ENCODE measurements around the gene MAP2K6. TPM values are rescaled to one million over a fixed set of nuclear protein-coding genes. Genes with fewer than 3 reads are reported as not detected.
A peak's percentile ranks its signal among the peaks of the same experiment; 100 is the strongest.

Gene MAP2K6
- total RNA-seq, 1 donor from 2014 or later: 4.7 TPM

DNA sequence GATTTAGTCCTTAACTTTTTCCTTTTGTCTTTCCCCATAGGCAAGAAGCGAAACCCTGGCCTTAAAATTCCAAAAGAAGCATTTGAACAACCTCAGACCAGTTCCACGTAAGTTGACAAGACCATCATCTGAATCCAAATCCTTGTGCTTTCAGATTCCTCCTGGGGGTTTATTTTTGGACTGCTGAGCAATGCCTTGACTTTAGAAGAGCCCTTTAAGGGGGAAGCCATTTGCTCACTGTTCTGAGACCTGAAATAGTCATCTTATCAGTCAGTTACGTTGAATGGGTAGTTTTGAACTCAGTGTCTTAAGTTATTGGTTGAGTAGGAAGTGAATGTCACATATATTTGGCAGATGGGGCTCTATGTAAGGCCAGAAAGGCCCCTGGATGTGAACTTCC is 91.2 kb downstream of the MAP2K6 start:
- Histone ChIP-seq H3K9me3 (no peaks in the 10 kb centered on the region), H3K36me3 (no peaks in the 10 kb centered on the region), H3K27ac (no peak overlapping the region), H3K27me3 (no peaks in the 10 kb centered on the region), H3K4me1 (peaks cover 6% of the 10 kb centered on the region), H3K4me3 (no peak overlapping the region)
- no peak for ATAC-seq
- intact Hi-C loops (cut with DNase I): no loop called here
- no peak for DNase-seq
- TF ChIP-seq, protein P1, sequence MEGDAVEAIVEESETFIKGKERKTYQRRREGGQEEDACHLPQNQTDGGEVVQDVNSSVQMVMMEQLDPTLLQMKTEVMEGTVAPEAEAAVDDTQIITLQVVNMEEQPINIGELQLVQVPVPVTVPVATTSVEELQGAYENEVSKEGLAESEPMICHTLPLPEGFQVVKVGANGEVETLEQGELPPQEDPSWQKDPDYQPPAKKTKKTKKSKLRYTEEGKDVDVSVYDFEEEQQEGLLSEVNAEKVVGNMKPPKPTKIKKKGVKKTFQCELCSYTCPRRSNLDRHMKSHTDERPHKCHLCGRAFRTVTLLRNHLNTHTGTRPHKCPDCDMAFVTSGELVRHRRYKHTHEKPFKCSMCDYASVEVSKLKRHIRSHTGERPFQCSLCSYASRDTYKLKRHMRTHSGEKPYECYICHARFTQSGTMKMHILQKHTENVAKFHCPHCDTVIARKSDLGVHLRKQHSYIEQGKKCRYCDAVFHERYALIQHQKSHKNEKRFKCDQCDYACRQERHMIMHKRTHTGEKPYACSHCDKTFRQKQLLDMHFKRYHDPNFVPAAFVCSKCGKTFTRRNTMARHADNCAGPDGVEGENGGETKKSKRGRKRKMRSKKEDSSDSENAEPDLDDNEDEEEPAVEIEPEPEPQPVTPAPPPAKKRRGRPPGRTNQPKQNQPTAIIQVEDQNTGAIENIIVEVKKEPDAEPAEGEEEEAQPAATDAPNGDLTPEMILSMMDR (IDR thresholded peaks at IDR 0.05): no peak

GRCh38 chr17:69506489-69506888 is 92.0 kb downstream of the MAP2K6 start:
- H3K9me3 ChIP-seq: no peaks in the 10 kb centered on the region
- no peaks in the 10 kb centered on the region for H3K4me1 ChIP-seq
- TF ChIP-seq, protein P1 (IDR thresholded peaks at IDR 0.05): peak; percentile 25
- intact Hi-C loops (cut with DNase I): no loop called here
- H3K4me3 ChIP-seq: no peak overlapping the region
- DNase-seq: no peak
- no peak for ATAC-seq
- H3K27ac ChIP-seq: no peak overlapping the region
- no peaks in the 10 kb centered on the region for H3K27me3 ChIP-seq
- H3K36me3 ChIP-seq: no peaks in the 10 kb centered on the region

DNA sequence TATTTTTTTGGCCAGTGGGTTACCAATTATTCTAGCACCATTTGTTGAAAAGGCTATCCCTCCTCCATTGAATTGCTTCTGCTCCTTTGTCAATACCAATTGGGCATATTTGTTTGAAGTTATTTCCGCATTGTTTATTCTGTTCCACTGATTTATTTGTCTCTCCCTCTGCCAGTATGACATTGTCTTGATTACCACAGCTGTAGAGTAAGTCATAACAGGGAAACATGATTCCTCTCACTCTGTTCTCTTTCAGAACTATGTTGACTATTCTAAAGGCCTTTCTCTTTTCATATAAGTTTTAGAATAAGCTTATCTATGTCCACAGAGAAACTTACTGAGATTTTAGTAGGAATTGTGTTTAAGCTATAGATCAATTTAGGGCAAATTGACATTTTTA is 94.3 kb downstream of the MAP2K6 start:
- ATAC-seq (no peak), DNase-seq (no peak)
- Histone ChIP-seq H3K4me3 (no peak overlapping the region), H3K27me3 (no peaks in the 10 kb centered on the region), H3K9me3 (no peaks in the 10 kb centered on the region), H3K4me1 (no peaks in the 10 kb centered on the region), H3K36me3 (no peaks in the 10 kb centered on the region), H3K27ac (no peak overlapping the region)
- TF ChIP-seq, protein P1 (IDR thresholded peaks at IDR 0.05): no peak
- intact Hi-C loops (cut with DNase I): no loop called here

GRCh38 chr17:69511250-69511649 is 96.8 kb downstream of the MAP2K6 start:
- DNase-seq (no peak), ATAC-seq (no peak)
- H3K9me3 ChIP-seq: no peaks in the 10 kb centered on the region
- no peaks in the 10 kb centered on the region for H3K36me3 ChIP-seq
- H3K27ac ChIP-seq: no peak overlapping the region
- intact Hi-C loops (cut with DNase I): no loop called here
- H3K27me3 ChIP-seq: no peaks in the 10 kb centered on the region
- no peaks in the 10 kb centered on the region for H3K4me1 ChIP-seq
- no peak overlapping the region for H3K4me3 ChIP-seq
- TF ChIP-seq, protein P1 (IDR thresholded peaks at IDR 0.05): no peak

DNA sequence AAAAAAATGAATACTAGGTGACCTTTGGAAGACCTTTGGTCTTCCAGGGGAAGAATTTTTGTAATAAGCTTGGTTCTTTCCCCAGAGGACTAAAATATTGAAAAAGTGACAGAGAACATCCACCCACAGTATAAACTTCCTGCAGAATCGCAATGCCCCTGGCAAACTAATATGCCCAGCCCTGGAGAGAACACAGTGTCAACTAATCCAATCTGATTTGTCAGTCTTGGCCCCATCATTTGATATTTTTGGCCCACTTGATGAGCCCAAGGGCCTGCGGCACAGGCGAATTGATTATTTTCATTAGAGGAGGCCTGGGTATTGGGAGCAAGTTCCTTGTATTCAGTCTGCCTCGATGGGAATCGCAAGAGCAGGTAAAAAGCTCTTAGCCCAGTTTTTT is 98.4 kb downstream of the MAP2K6 start:
- H3K4me1 ChIP-seq: no peaks in the 10 kb centered on the region
- no peaks in the 10 kb centered on the region for H3K9me3 ChIP-seq
- H3K36me3 ChIP-seq: peaks cover 2% of the 10 kb centered on the region
- ATAC-seq (no peak), DNase-seq (no peak)
- TF ChIP-seq, protein P1 (IDR thresholded peaks at IDR 0.05): no peak
- no peaks in the 10 kb centered on the region for H3K27me3 ChIP-seq
- no peak overlapping the region for H3K4me3 ChIP-seq
- intact Hi-C loops (cut with DNase I): no loop called here
- no peak overlapping the region for H3K27ac ChIP-seq

GRCh38 chr17:69516225-69516624 is 101.7 kb downstream of the MAP2K6 start:
- Histone ChIP-seq H3K4me1 (no peaks in the 10 kb centered on the region), H3K27me3 (no peaks in the 10 kb centered on the region), H3K27ac (no peak overlapping the region), H3K9me3 (no peaks in the 10 kb centered on the region), H3K4me3 (no peak overlapping the region), H3K36me3 (peaks cover 23% of the 10 kb centered on the region)
- ATAC-seq (no peak), DNase-seq (no peak)
- TF ChIP-seq, protein P1 (IDR thresholded peaks at IDR 0.05): no peak
- intact Hi-C loops (cut with DNase I): no loop called here

Data from upper lobe of right lung (tissue), 1 donor.